Activated T-helper 1 cell treated with Interleukin-2 at 50 U/mL for 16 hours (primary cell): Measurements from ENCODE around the gene CHADL.
"Not testable (repeated sequence)": the region's sequence is repeated elsewhere in the genome, so short reads cannot be mapped to it uniquely, and the experiment has no call there.

Experiments used
- DNase-seq: peaks from one replicate; pipeline ENCODE4 v3.0.0-alpha.2; 2020; ENCODE audit warnings: low read depth

CHADL gene

GRCh38 chr22:41181349-41182241 is 59.1 kb downstream of the CHADL start:
- DNase-seq, result no peak

GRCh38 chr22:41180926-41181325 is 59.8 kb downstream of the CHADL start:
- no peak for DNase-seq

- not testable (repeated sequence) for DNase-seq
These were observed 60.4 kb downstream of the CHADL start for GRCh38 chr22:41180362-41180761.
